HL-60 (cell line): ENCODE data around the gene SLC4A3.

Source experiments
- DNase-seq, 2 experiments: peaks; one replicate each; pipeline ENCODE4 v3.0.0-alpha.2; 2010 to 2020; ENCODE audit warnings: low read depth in 1 of 2, low spot score in 1 of 2
- H3K27ac ChIP-seq: fragments of 250-450 bp; sonication (Bioruptor Pico); replicated peaks from 2 replicates; pipeline ENCODE4 v1.5.1; 2020; ENCODE audit warnings: mild to moderate bottlenecking, moderate library complexity
- H3K27me3 ChIP-seq: fragments of 250-450 bp; sonication (Bioruptor Pico); 2 replicates; pipeline ENCODE4 v1.5.1; 2021; ENCODE audit warnings: mild to moderate bottlenecking, moderate library complexity; ENCODE audit not compliant: insufficient read depth, poor library complexity, severe bottlenecking
- H3K4me3 ChIP-seq: replicated peaks from 2 replicates; pipeline ENCODE4 v1.5.1; 2011; ENCODE audit warnings: mild to moderate bottlenecking, control low read depth, low read length; ENCODE audit not compliant: insufficient read depth
- CTCF ChIP-seq: IDR thresholded peaks from one replicate; pipeline ENCODE4 v1.5.1; 2011; ENCODE audit warnings: low read length, control low read depth, inconsistent platforms; ENCODE audit not compliant: insufficient read depth
- GABPA ChIP-seq: IDR thresholded peaks from 2 replicates; pipeline ENCODE4 v1.6.1; 2012; ENCODE audit warnings: low read depth
- POLR2AphosphoS5 ChIP-seq: IDR thresholded peaks from 2 replicates; pipeline ENCODE4 v1.6.1; 2012; ENCODE audit warnings: low read depth
- REST ChIP-seq: IDR thresholded peaks from 2 replicates; pipeline ENCODE4 v1.6.1; 2012; ENCODE audit warnings: low read depth; ENCODE audit not compliant: insufficient replicate concordance
- SPI1 ChIP-seq: IDR thresholded peaks from 2 replicates; pipeline ENCODE4 v1.6.1; 2012; ENCODE audit warnings: low read depth, mild to moderate bottlenecking, borderline replicate concordance

The SLC4A3 gene

GRCh38 chr2:219641390-219642068 is 14.1 kb downstream of the SLC4A3 start:
- Histone ChIP-seq H3K27ac (no peak overlapping the region), H3K27me3 (no peaks in the 10 kb centered on the region), H3K4me3 (no peak overlapping the region)
- no peak for TF ChIP-seq GABPA
- TF ChIP-seq POLR2AphosphoS5 = no peak
- TF ChIP-seq REST = no peak
- no peak for TF ChIP-seq CTCF
- TF ChIP-seq SPI1 = no peak
- no peak for DNase-seq

- Histone ChIP-seq H3K27ac (no peak overlapping the region), H3K4me3 (no peak overlapping the region), H3K27me3 (no peaks in the 10 kb centered on the region)
- DNase-seq = no peak
- TF ChIP-seq REST (no peak), POLR2AphosphoS5 (no peak), CTCF (no peak), GABPA (no peak), SPI1 (no peak)
Observed at GRCh38 chr2:219642069-219642454, 14.6 kb downstream of the SLC4A3 start.

GRCh38 chr2:219642465-219643083 is 15.1 kb downstream of the SLC4A3 start:
- TF ChIP-seq CTCF (peak; percentile 99), POLR2AphosphoS5 (no peak), SPI1 (peak; percentile 91; the same call in 1 of the 2 replicates), GABPA (no peak)
- no peak overlapping the region for H3K27ac ChIP-seq

More at GRCh38 chr2:219642465-219643083, 15.1 kb downstream of the SLC4A3 start:
- DNase-seq = peak; percentile 95 to 98
- Histone ChIP-seq H3K27me3 (no peaks in the 10 kb centered on the region), H3K4me3 (no peak overlapping the region)
